ENCODE measurements around the gene SLC4A5. TPM values are rescaled to one million over a fixed set of nuclear protein-coding genes. Genes with fewer than 3 reads are reported as not detected.
A peak's percentile ranks its signal among the peaks of the same experiment; 100 is the strongest.

Gene SLC4A5
- total RNA-seq, 1 experiment from 2014 or later, result 1.8 TPM

DNA sequence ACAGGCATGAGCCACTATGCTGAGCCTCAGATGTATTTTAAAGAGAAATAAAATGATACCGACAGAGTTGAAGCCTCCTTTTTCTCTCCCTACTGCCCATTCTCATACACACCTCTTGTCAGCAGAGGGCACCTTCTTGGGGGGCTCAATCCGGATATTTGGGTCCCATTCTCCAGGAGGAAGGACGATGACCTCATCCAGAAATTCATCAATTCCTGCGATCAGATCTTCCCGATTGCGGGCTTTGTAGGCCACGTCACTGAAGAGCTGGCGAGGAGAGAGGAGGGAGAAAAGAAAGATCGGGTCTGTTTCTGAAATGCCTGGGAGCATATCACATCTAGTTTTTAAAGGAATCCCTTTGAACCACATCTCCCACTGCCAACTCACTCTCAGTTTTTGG, 90.4 kb downstream of the SLC4A5 start:
- Histone ChIP-seq H3K9me3 (ENCODE audit: low read depth, low read length, poor library complexity, severe bottlenecking) (no peaks in the 10 kb centered on the region), H3K36me3 (ENCODE audit: insufficient read depth, low read length, poor library complexity, severe bottlenecking) (no peaks in the 10 kb centered on the region), H3K27me3 (replicated peaks; ENCODE audit: insufficient read depth, low read depth, low read length, poor library complexity) (no peaks in the 10 kb centered on the region), H3K4me3 (ENCODE audit: low read depth, low read length, poor library complexity, severe bottlenecking) (no peak overlapping the region), H3K4me1 (ENCODE audit: insufficient read depth, low read length, poor library complexity, severe bottlenecking) (no peaks in the 10 kb centered on the region), H3K27ac (ENCODE audit: low read depth, low read length, poor library complexity, severe bottlenecking) (no peak overlapping the region)
- ChIA-PET POLR2A (ENCODE audit: low non-redundant PET) (no interaction called here), CTCF (no interaction called here)
- DNase-seq (ENCODE audit: low spot score), result no peak
- TF ChIP-seq EZH2 (IDR thresholded peaks at IDR 0.05; ENCODE audit: borderline replicate concordance, low read depth, low read length, poor library complexity, severe bottlenecking), result no peak
- TF ChIP-seq, protein P1, sequence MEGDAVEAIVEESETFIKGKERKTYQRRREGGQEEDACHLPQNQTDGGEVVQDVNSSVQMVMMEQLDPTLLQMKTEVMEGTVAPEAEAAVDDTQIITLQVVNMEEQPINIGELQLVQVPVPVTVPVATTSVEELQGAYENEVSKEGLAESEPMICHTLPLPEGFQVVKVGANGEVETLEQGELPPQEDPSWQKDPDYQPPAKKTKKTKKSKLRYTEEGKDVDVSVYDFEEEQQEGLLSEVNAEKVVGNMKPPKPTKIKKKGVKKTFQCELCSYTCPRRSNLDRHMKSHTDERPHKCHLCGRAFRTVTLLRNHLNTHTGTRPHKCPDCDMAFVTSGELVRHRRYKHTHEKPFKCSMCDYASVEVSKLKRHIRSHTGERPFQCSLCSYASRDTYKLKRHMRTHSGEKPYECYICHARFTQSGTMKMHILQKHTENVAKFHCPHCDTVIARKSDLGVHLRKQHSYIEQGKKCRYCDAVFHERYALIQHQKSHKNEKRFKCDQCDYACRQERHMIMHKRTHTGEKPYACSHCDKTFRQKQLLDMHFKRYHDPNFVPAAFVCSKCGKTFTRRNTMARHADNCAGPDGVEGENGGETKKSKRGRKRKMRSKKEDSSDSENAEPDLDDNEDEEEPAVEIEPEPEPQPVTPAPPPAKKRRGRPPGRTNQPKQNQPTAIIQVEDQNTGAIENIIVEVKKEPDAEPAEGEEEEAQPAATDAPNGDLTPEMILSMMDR (conservative IDR thresholded peaks at IDR 0.05; ENCODE audit: low read depth, low read length), result no peak
- intact Hi-C loops (cut with micrococcal nuclease; ENCODE audit: unreplicated experiment), result loop anchor here (5.0 kb wide), 1 partner anchor 279 kb away; no protein-coding TSS in a partner anchor
- BruUV-seq (replicated peaks), result no TSS peak

GRCh38 chr2:74252036-74252435, 91.2 kb downstream of the SLC4A5 start:
- no peak for TF ChIP-seq EZH2 (IDR thresholded peaks at IDR 0.05; ENCODE audit: borderline replicate concordance, low read depth, low read length, poor library complexity, severe bottlenecking)
- TF ChIP-seq, protein P1 (conservative IDR thresholded peaks at IDR 0.05; ENCODE audit: low read depth, low read length), result no peak
- H3K27ac ChIP-seq (ENCODE audit: low read depth, low read length, poor library complexity, severe bottlenecking), result no peak overlapping the region
- no peaks in the 10 kb centered on the region for H3K4me1 ChIP-seq (ENCODE audit: insufficient read depth, low read length, poor library complexity, severe bottlenecking)
- no peaks in the 10 kb centered on the region for H3K36me3 ChIP-seq (ENCODE audit: insufficient read depth, low read length, poor library complexity, severe bottlenecking)
- H3K4me3 ChIP-seq (ENCODE audit: low read depth, low read length, poor library complexity, severe bottlenecking), result no peak overlapping the region
- ChIA-PET CTCF (no interaction called here), POLR2A (ENCODE audit: low non-redundant PET) (no interaction called here)
- no peaks in the 10 kb centered on the region for H3K27me3 ChIP-seq (replicated peaks; ENCODE audit: insufficient read depth, low read depth, low read length, poor library complexity)
- intact Hi-C loops (cut with micrococcal nuclease; ENCODE audit: unreplicated experiment), result loop anchor here (5.0 kb wide), 1 partner anchor 280 kb away; no protein-coding TSS in a partner anchor
- BruUV-seq (replicated peaks), result no TSS peak
- H3K9me3 ChIP-seq (ENCODE audit: low read depth, low read length, poor library complexity, severe bottlenecking), result no peaks in the 10 kb centered on the region
- DNase-seq (ENCODE audit: low spot score), result no peak

DNA sequence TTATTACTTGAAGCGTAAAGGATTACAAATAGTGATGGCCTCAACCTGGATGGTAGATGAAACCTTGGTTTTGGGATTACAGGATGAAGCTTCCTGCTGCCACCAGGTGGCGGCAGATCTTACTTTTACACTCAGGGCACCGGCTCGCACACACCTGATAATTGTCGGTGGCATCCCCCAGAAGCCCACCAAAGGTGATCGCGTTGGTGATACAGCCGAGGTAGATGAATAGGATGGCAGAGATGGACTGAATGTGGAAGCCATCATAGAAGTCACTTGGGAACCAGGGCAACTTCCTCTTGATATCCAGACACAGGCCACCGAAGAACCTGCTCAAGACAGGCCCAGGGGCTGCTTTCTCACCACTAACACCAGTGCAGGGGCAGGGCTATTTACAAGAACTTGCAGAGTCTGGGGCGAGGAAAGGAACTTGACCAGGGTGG, 93.0 kb downstream of the SLC4A5 start:
- DNase-seq (ENCODE audit: low spot score), result peak; percentile 47
- Histone ChIP-seq H3K27me3 (replicated peaks; ENCODE audit: insufficient read depth, low read depth, low read length, poor library complexity) (no peaks in the 10 kb centered on the region), H3K4me3 (ENCODE audit: low read depth, low read length, poor library complexity, severe bottlenecking) (no peak overlapping the region), H3K36me3 (ENCODE audit: insufficient read depth, low read length, poor library complexity, severe bottlenecking) (no peaks in the 10 kb centered on the region), H3K9me3 (ENCODE audit: low read depth, low read length, poor library complexity, severe bottlenecking) (no peaks in the 10 kb centered on the region), H3K27ac (ENCODE audit: low read depth, low read length, poor library complexity, severe bottlenecking) (no peak overlapping the region), H3K4me1 (ENCODE audit: insufficient read depth, low read length, poor library complexity, severe bottlenecking) (no peaks in the 10 kb centered on the region)
- CTCF ChIA-PET, result interaction anchor here (0.9 to 1.4 kb wide), 3 partner anchors 8 to 282 kb away, joined by 3 to 14 read pairs (median 7); no protein-coding TSS in a partner anchor
- POLR2A ChIA-PET (ENCODE audit: low non-redundant PET), result no interaction called here
- intact Hi-C loops (cut with micrococcal nuclease; ENCODE audit: unreplicated experiment), result loop anchor here (2.0 to 5.0 kb wide), 3 partner anchors 85 to 337 kb away; no protein-coding TSS in a partner anchor
- no peak for TF ChIP-seq EZH2 (IDR thresholded peaks at IDR 0.05; ENCODE audit: borderline replicate concordance, low read depth, low read length, poor library complexity, severe bottlenecking)
- TF ChIP-seq, protein P1 (conservative IDR thresholded peaks at IDR 0.05; ENCODE audit: low read depth, low read length), result peak; percentile 83
- no TSS peak for BruUV-seq (replicated peaks)

Data from A673 (cell line).